HG03571 (cell line): ENCODE results near the gene SLC50A1.
"Not testable (repeated sequence)": the region's sequence is repeated elsewhere in the genome, so short reads cannot be mapped to it uniquely, and the experiment has no call there.

Source experiments
- ATAC-seq: cut with Tn5 transposase; IDR thresholded peaks from one replicate; pipeline ENCODE4 v1.9.1; 2021; ENCODE audit not compliant: unreplicated experiment

Gene SLC50A1

GRCh38 chr1:155134322-155134721 lies 1.3 kb upstream of the SLC50A1 start:
- ATAC-seq = no peak

GRCh38 chr1:155134880-155135414 lies 705 bp upstream of the SLC50A1 start:
- no peak for ATAC-seq

DNA sequence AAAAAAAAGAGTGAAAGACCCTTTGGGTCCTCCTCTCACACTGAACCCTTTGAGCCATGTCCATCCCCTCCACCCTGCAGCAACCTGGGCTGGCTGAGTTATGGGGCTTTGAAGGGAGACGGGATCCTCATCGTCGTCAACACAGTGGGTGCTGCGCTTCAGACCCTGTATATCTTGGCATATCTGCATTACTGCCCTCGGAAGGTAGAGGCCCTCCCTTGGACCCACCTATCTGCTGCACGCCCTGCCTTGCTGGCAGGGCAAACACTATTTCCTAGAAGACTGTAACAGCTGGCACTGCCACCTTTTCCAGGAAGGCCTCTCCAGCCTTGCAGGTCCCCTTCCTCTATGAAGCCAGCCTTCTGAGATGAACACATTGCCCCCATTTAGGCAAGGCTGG lies 1.1 kb downstream of the SLC50A1 start:
- no peak for ATAC-seq

DNA sequence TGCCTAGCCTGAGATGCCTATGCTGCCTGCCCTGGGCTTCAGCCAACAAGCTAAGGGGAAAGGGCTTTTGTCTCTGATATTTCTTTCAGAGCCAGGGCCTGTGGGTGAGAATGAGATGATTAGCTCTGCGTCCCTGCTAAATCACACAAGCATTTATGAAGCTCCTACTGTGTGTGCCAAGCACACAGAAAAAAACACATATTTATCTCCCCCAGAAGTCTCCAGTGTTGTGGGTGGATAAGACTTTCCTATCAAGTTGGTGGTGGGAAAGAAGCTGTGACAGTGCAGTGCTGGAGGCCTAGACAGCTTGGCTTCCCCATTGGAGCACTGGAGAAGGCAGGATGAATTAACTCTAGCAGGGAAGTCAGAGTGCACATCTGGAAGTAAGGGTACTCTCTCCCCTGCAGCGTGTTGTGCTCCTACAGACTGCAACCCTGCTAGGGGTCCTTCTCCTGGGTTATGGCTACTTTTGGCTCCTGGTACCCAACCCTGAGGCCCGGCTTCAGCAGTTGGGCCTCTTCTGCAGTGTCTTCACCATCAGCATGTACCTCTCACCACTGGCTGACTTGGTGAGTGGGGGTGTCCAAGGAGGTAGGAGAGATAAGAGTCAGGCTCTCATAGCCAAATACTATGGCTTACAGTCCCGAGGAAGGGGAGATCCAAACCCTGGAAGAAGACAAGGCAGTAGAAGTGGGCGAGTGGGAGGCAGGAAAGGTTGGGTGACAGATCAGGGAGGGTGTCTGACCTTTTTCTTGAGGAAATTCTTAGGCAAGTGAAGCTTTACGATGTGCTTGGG lies 1.7 kb downstream of the SLC50A1 start:
- no peak for ATAC-seq

GRCh38 chr1:155139895-155140629 lies 4.4 kb downstream of the SLC50A1 start, which contains the start of gene DPM3:
TSS of gene DPM3 (minus strand) at chr1:155140531. CDS start at chr1:155140240, 291 bp downstream.
- peak; percentile 55 for ATAC-seq

DNA sequence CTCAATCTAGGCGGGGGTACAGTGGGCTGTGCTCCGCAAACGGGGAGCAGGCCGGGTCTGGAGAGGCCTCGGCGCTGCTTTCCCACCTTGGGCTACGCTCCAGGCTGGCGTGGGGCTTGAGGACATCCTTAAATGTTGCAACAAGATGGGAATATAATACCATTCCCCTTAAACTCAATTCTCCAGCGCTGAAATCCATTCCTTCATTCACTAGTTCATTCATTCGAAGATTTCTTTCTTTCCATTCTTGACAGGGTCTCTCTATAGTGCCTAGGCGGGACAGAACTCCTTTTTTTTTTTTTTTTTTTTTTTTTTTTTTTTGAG lies 4.9 kb downstream of the SLC50A1 start:
- ATAC-seq = no peak

- ATAC-seq = no peak
Measured at GRCh38 chr1:155141749-155142148, 6.1 kb downstream of the SLC50A1 start.

GRCh38 chr1:155145491-155145890 lies 9.8 kb downstream of the SLC50A1 start:
- ATAC-seq = no peak

DNA sequence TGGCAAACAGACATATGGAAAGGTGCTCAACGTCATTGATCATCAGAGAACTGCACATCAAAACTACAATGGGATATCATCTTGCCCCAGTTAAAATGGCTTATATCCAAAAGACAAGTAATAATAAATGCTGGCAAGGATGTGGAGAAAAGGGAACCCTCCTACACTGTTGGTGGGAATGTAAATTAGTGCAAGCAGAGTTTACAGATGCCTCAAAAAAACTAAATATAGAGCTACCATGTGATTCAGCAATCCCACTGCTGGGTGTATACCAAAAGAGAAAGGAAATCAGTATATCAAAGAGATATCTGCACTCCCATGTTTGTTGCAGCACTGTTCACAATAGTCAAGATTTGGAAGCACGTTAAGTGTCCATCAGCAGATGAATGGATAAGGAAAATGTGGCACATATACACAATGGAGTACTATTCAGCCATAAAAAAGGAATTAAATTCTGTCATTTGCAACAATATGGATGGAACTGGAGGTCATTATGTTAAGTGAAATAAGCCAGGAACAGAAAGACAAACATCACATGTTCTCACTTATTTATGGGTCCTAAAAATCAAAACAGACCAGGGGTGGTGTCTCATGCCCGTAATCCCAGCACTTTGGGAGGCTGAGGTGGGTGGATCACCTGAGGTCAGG lies 20.5 kb downstream of the SLC50A1 start:
- not testable (repeated sequence) for ATAC-seq

- no peak for ATAC-seq
Measured at GRCh38 chr1:155158991-155159390, 23.3 kb downstream of the SLC50A1 start.

- no peak for ATAC-seq
Measured at GRCh38 chr1:155160128-155160527, 24.5 kb downstream of the SLC50A1 start.

- ATAC-seq = not testable (repeated sequence)
Measured at GRCh38 chr1:155162631-155163030, 27.0 kb downstream of the SLC50A1 start.

DNA sequence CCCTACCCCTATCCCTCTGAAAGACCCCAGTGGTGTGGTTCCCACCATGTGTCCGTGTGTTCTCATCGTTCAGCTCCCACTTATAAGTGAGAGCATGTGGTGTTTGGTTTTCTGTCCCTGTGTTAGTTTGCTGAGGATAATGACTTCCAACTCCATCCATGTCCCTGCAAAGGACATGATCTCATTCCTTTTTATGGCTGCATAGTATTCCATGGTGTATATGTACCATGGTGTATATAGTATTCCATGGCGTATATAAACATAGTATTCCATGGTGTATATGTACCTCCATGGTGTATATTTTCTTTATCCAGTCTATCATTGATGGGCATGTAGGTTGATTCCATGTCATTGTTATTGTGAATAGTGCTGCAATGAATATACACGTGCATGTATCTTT lies 28.1 kb downstream of the SLC50A1 start:
- ATAC-seq = not testable (repeated sequence)

DNA sequence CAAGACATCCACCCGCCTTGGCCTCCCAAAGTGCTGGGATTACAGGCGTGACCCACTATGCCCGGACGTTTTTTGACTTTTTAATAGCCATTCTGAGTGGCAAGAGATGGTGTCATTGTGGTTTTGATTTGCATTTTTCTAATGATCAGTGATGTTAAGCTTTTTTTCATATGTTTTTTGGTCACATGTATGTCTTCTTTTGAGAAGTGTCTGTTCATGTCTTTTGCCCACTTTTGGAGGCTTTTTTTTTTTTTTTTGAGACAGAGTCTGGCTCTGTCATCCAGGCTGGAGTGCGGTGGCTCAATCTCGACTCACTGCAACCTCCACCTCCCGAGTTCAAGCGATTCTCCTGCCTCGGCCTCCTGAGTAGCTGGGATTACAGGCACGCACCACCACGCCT lies 29.0 kb downstream of the SLC50A1 start:
- ATAC-seq = not testable (repeated sequence)

DNA sequence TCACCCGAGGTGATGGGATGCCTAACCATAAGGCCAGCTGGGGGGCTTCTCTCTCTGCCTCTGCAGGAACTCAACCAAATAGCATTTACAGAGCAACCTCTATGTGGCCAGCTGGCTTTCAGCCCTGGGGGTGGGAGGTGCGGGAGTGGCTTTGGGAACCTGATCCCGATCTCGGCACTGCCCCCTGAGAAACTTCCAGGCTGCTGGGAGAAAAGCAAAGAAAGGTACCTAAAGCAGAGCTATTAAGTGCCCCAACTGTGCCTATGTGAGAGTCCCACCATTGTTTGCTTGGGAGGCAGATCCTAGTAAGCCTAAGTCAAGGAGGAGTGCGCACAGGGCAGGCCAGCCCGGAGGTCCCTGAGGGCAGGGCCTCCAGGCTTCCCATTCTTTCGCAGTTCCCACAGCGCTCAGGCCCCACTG lies 30.4 kb downstream of the SLC50A1 start:
- no peak for ATAC-seq

- ATAC-seq = no peak
Measured at GRCh38 chr1:155166471-155167165, 31.0 kb downstream of the SLC50A1 start.

GRCh38 chr1:155167166-155168104 lies 31.8 kb downstream of the SLC50A1 start:
- ATAC-seq = no peak

DNA sequence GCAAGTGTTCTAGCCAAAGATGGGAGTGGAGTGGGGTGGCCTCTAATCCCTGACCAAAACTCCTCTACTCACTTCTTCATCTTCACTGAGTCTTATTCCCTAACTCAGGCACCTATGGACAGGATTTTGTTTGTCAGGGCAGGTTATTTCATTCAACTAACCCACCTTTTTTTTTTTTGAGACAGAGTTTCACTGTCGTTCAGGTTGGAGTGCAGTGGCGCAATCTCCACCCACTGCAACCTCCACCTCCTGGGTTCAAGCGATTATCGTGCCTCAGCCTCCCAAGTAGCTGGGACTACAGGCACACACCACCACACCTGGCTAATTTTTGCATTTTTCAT lies 32.4 kb downstream of the SLC50A1 start:
- not testable (repeated sequence) for ATAC-seq

DNA sequence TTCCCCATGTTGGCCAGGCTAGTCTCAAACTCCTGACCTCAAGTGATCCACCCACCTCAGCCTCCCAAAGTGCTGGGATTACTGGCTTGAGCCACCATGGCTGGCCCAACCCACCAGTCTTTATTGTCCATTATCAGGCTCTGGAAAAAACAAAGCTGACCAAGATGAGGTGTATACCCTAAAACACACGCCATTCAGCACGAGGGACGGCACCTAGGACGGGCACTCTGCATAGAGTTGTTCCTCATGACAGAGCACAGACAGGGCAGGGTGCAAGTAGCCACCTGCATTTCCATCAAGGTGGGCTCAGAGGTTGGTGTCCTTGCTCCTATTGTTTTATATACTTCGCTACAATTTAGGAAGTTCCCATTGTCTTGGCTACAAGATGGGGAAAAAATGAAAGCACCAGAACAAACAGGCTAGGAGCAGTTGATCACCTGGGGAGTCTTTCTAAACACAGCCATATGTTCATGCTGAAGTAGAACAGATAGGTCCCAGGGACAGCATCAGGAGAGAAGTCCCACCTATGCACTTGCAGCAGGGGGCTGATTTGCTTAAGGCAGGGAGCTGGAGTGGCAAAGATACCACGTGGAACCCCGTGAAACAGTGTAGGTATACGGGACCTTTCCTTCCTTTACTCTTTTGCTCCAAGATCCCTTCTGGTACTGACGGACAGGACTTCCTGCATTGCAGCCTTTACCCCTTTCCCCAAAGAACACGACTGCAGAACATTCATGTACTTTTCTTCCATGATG lies 33.0 kb downstream of the SLC50A1 start:
- no peak for ATAC-seq
